HepG2 (cell line): ENCODE measurements around the gene SDC3. TPM values are rescaled to one million over a fixed set of nuclear protein-coding genes. Genes with fewer than 3 reads are reported as not detected.

Experiments
- ATAC-seq: fragments of 200-7000 bp; cut with Tn5 transposase; 3 replicates; pipeline ENCODE4 v1.9.1; 2020; ENCODE audit warnings: mild to moderate bottlenecking, moderate library complexity
- BruUV-seq: library from RNA; stranded (reverse); fragments of 400-500 nt; replicated peaks from 2 replicates; lab custom pipeline; 2021; lab: Mats Ljungman, UMichigan
- CTCF ChIA-PET: fragments of 300-600 bp; formaldehyde crosslinking; extraction: SDS; loops from one replicate; lab custom pipeline; 2021; ENCODE audit warnings: low total read pairs, inconsistent platforms, low intra/inter-chr PET ratio; lab: Yijun Ruan, JAX
- POLR2A ChIA-PET: fragments of 350-600 bp; sonication (Branson Sonifier 250); formaldehyde crosslinking; loops from one replicate; lab custom pipeline; 2020; ENCODE audit warnings: antibody characterized with exemption, inconsistent platforms; lab: Yijun Ruan, JAX
- DNase-seq: peaks from one replicate; pipeline ENCODE4 v3.0.0-alpha.2; 2015; ENCODE audit warnings: low spot score
- FAIRE-seq: peaks from 3 replicates; lab custom pipeline; 2011; peaks lifted over from hg19 to GRCh38; lab: Jason Lieb, UNC
- H2AFZ ChIP-seq: one replicate; pipeline ENCODE4 v1.6.1; 2011; ENCODE audit warnings: low read length, inconsistent platforms
- H3K27ac ChIP-seq: fragments of 300-600 bp; 3 replicates; pipeline ENCODE4 v1.8.0; 2011; ENCODE audit warnings: mixed run types, mild to moderate bottlenecking, mixed read lengths, low read length, inconsistent platforms; ENCODE audit not compliant: insufficient read depth; ENCODE audit errors: extremely low read length
- H3K27me3 ChIP-seq, 2 experiments: fragments of 200-600 bp in 1 of 2; 2 replicates in 1 of 2; 3 replicates in 1 of 2; pipeline versions ENCODE4 v1.6.0 to v1.8.0; 2011; ENCODE audit warnings: low read length in 2 of 2, mild to moderate bottlenecking in 2 of 2, moderate library complexity in 2 of 2, inconsistent platforms in 1 of 2; ENCODE audit not compliant: insufficient read depth in 2 of 2, control insufficient read depth in 1 of 2
- H3K36me3 ChIP-seq, 2 experiments: fragments of 200-600 bp in 1 of 2; replicated peaks in 1 of 2; 2 replicates in 1 of 2; 3 replicates in 1 of 2; pipeline versions ENCODE4 v1.5.1 to v1.8.0; 2011; ENCODE audit warnings: low read length in 2 of 2, inconsistent platforms in 1 of 2; ENCODE audit not compliant: insufficient read depth in 2 of 2, control insufficient read depth in 1 of 2
- H3K4me1 ChIP-seq: 2 replicates; pipeline ENCODE4 v1.5.1; 2012; ENCODE audit warnings: low read length, inconsistent platforms; ENCODE audit not compliant: insufficient read depth
- H3K4me2 ChIP-seq: 2 replicates; pipeline ENCODE4 v1.6.0; 2011; ENCODE audit warnings: low read depth, low read length, inconsistent platforms
- H3K4me3 ChIP-seq, 3 experiments: fragments of 200-600 bp in 1 of 3; sonication (generic), shearing (Covaris generic) in 1 of 3; replicated peaks in 1 of 3; 2 replicates each; pipeline ENCODE4 v1.5.1; 2011 to 2016; ENCODE audit warnings: low read length in 3 of 3, inconsistent platforms in 2 of 3, low read depth in 2 of 3, mild to moderate bottlenecking in 2 of 3, control low read depth in 1 of 3, mixed read lengths in 1 of 3; ENCODE audit not compliant: insufficient read depth in 1 of 3
- H3K79me2 ChIP-seq: one replicate; pipeline ENCODE4 v1.6.1; 2011; ENCODE audit warnings: low read length, inconsistent platforms; ENCODE audit not compliant: insufficient read depth
- H3K9ac ChIP-seq: 2 replicates; pipeline ENCODE4 v1.6.0; 2011; ENCODE audit warnings: mild to moderate bottlenecking, low read depth, low read length, inconsistent platforms; ENCODE audit not compliant: insufficient read depth
- H3K9me3 ChIP-seq: 2 replicates; pipeline ENCODE4 v1.5.1; 2012; ENCODE audit warnings: mild to moderate bottlenecking, low read length
- H4K20me1 ChIP-seq: 2 replicates; pipeline ENCODE4 v1.6.0; 2011; ENCODE audit warnings: inconsistent platforms, mild to moderate bottlenecking, low read length, moderate library complexity; ENCODE audit not compliant: insufficient read depth
- CREB1 ChIP-seq, 2 experiments: fragments of 450-650 bp in 1 of 2; IDR thresholded peaks; 2 replicates each; pipeline ENCODE4 v1.6.1; 2016 to 2017; ENCODE audit warnings: control low read depth in 1 of 2, mild to moderate bottlenecking in 1 of 2, missing compliant biosample characterization in 1 of 2, missing genetic modification characterization in 1 of 2
- MAF1 ChIP-seq: sonication (generic); formaldehyde crosslinking; IDR thresholded peaks from 2 replicates; pipeline ENCODE4 v1.5.0; 2020; ENCODE audit warnings: missing genetic modification reagents, borderline replicate concordance
- MBD4 ChIP-seq: IDR thresholded peaks from 2 replicates; pipeline ENCODE4 v1.6.1; 2012; ENCODE audit warnings: low read length, inconsistent platforms, borderline replicate concordance
- REXO4 ChIP-seq: sonication (generic); formaldehyde crosslinking; IDR thresholded peaks from 2 replicates; pipeline ENCODE4 v1.8.0; 2022; ENCODE audit warnings: missing genetic modification reagents, mild to moderate bottlenecking, borderline replicate concordance
- ZKSCAN1 ChIP-seq: fragments of 150-350 bp; IDR thresholded peaks from 2 replicates; pipeline ENCODE4 v1.6.1; 2014; ENCODE audit warnings: low read length
- WGBS: methylation state at CpG from one replicate; pipeline ENCODE4 v1.1.6; 2017; ENCODE audit warnings: low lambda C conversion rate; 5-methylcytosine and 5-hydroxymethylcytosine counted together
- in situ Hi-C: cut with HindIII; loops from 2 replicates; pipeline ENCODE4 v1.10.0; 2017; ENCODE audit warnings: low pct_unique_long_range_greater_than_20kb; ENCODE audit not compliant: extremely low pct_ligation_motif_present
- intact Hi-C: fragments of 100-400 bp; cut with micrococcal nuclease; formaldehyde crosslinking; loops from one replicate; pipeline ENCODE4 v1.10.0; 2022; ENCODE audit not compliant: unreplicated experiment
- polyA plus RNA-seq, 8 experiments: library from polyadenylated mRNA; depleted of rRNA in 3 of 8; stranded (reverse) in 7 of 8; unstranded in 1 of 8; fragments of >200 nt; fragmentation: Illumina TruSeq in 4 of 8; extraction: Trizol in 4 of 8; gene quantifications; 2 replicates each; pipeline versions ENCODE4 v1.2.1 to v1.2.3, GENCODE V29; 2011 to 2016; ENCODE audit warnings: low read depth in 4 of 8, missing spikeins in 1 of 8, mixed read lengths in 1 of 8; ENCODE audit not compliant: insufficient read depth in 1 of 8
- total RNA-seq, 5 experiments: library from RNA; depleted of rRNA; stranded (reverse); fragments of >200 nt; fragmentation: Illumina TruSeq; extraction: Trizol; gene quantifications; 2 replicates each; pipeline ENCODE4 v1.2.3, GENCODE V29; 2016; ENCODE audit warnings: low read depth in 1 of 5
- TF ChIP-seq, protein P1 (sequence below): sonication (generic); formaldehyde crosslinking; IDR thresholded peaks from 2 replicates; pipeline ENCODE4 v1.5.0; 2020; ENCODE audit warnings: missing genetic modification reagents
- TF ChIP-seq, protein P2 (sequence below): sonication (generic); formaldehyde crosslinking; IDR thresholded peaks from 2 replicates; pipeline ENCODE4 v1.9.0; 2021; ENCODE audit warnings: missing genetic modification reagents, borderline replicate concordance

Gene SDC3
- total and polyA plus RNA-seq, 2 of the 13 experiments (the other 11 are each of a cell fraction or from before 2014, with no cell fraction given): 0.49 to 0.84 TPM

DNA sequence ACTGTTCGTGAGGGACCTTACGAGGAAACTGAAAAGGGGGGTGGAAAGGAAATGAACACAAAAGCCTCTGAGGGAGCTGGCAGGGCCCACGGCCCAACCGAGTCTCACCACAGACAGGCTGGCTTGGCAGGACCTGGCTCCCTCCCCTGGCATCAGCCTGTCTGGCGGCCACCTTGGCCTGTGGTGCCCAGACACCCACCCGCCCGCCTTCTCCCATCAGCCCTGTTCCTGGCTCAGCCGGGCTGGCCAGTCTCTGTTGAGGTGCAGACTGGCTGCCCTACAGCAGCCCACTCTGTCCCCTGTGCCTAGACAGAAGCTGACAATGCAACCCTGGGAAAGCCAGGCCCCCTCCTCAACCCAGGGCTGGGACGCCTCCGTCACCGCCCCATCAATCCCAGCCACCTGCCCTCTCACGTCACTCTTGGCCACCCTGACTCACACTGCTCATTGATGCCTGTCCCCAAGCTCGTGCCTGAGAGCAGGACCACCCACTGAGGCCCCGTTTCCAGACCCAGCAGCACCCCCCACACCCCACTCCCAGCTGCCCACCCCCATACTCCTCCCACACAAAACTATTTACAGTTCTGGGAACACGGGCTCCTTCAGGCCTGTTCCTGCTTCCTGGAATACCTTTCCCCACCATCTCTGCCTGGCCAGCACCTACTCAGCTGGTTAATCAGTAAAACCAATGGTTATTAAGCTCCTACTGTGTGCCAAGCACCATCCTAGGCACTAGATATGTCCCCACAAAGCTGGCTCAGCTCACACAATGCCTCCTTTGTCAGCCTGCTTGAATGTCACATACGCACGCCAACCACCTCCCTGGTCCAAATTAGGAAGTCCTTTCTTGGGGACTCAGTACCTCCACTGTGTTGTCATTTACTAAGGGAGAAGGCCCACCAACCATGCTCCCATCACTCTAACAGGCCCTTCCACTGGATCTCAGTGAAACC is 22.7 kb downstream of the SDC3 start:
- POLR2A ChIA-PET: no interaction called here
- intact Hi-C loops (no loop called here), in situ Hi-C loops (no loop called here)
- TF ChIP-seq, protein P1, sequence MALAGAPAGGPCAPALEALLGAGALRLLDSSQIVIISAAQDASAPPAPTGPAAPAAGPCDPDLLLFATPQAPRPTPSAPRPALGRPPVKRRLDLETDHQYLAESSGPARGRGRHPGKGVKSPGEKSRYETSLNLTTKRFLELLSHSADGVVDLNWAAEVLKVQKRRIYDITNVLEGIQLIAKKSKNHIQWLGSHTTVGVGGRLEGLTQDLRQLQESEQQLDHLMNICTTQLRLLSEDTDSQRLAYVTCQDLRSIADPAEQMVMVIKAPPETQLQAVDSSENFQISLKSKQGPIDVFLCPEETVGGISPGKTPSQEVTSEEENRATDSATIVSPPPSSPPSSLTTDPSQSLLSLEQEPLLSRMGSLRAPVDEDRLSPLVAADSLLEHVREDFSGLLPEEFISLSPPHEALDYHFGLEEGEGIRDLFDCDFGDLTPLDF (CRISPR knock-in tag): no peak
- TF ChIP-seq MBD4 (no peak), MAF1 (CRISPR knock-in tag) (no peak), REXO4 (no peak), ZKSCAN1 (peak; percentile 47; the same call in 1 of the 2 replicates), CREB1 (IDR thresholded peaks at IDR 0.05) (0 out of 2 replicates have a peak, but pooled peaks have one; percentile 3), CREB1 (CRISPR knock-in tag; IDR thresholded peaks at IDR 0.05) (no peak)
- TF ChIP-seq, protein P2, sequence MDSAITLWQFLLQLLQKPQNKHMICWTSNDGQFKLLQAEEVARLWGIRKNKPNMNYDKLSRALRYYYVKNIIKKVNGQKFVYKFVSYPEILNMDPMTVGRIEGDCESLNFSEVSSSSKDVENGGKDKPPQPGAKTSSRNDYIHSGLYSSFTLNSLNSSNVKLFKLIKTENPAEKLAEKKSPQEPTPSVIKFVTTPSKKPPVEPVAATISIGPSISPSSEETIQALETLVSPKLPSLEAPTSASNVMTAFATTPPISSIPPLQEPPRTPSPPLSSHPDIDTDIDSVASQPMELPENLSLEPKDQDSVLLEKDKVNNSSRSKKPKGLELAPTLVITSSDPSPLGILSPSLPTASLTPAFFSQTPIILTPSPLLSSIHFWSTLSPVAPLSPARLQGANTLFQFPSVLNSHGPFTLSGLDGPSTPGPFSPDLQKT (CRISPR knock-in tag): no peak
- Histone ChIP-seq H2AFZ (no peak overlapping the region), H3K27me3 (peaks cover 0 to 4% of the 10 kb centered on the region in 2 experiments; a peak in 1 of 5 replicates), H3K4me2 (no peak overlapping the region), H3K4me3 (no peak overlapping the region), H4K20me1 (no peaks in the 10 kb centered on the region), H3K36me3 (no peaks in the 10 kb centered on the region), H3K9me3 (no peaks in the 10 kb centered on the region), H3K79me2 (no peaks in the 10 kb centered on the region), H3K9ac (no peak overlapping the region), H3K27ac (no peak overlapping the region), H3K4me1 (peaks cover 6% of the 10 kb centered on the region; the same call in 1 of the 2 replicates)
- BruUV-seq: no TSS peak
- CTCF ChIA-PET: no interaction called here
- ATAC-seq (no peak), FAIRE-seq (no peak), DNase-seq (no peak)
- 20% methylated on average over 11 of the region's 17 CpGs for WGBS
